CD4-positive, alpha-beta T cell treated with Interleukin-2 at 100 ng/mL for 4 hours (primary cell): ENCODE results near the gene LIMS1.
A peak's percentile ranks its signal among the peaks of the same experiment; 100 is the strongest.
"Not testable (repeated sequence)": the region's sequence is repeated elsewhere in the genome, so short reads cannot be mapped to it uniquely, and the experiment has no call there.

Source experiments
- DNase-seq: peaks from one replicate; pipeline ENCODE4 v3.0.0-alpha.2; 2020; ENCODE audit warnings: low spot score

Gene LIMS1

DNA sequence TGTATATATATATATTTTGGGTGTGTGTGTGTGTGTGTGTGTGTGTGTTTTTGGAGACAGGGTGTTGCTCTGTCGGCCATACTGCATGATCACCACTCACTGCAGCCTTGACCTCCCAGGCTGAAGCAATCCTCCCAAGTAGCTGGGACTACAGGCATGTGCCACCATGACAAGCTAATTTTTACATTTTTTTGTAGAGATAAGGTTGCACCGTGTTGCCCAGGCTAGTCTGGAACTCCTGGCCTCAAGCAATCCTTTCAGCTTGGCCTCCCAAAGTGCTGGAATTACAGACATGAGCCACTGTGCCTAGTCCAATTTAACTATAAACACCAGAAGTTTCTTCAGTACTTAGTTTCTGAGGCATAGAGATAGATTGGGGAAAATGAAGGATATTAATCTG lies 18.3 kb downstream of the LIMS1 start:
- no peak for DNase-seq

DNA sequence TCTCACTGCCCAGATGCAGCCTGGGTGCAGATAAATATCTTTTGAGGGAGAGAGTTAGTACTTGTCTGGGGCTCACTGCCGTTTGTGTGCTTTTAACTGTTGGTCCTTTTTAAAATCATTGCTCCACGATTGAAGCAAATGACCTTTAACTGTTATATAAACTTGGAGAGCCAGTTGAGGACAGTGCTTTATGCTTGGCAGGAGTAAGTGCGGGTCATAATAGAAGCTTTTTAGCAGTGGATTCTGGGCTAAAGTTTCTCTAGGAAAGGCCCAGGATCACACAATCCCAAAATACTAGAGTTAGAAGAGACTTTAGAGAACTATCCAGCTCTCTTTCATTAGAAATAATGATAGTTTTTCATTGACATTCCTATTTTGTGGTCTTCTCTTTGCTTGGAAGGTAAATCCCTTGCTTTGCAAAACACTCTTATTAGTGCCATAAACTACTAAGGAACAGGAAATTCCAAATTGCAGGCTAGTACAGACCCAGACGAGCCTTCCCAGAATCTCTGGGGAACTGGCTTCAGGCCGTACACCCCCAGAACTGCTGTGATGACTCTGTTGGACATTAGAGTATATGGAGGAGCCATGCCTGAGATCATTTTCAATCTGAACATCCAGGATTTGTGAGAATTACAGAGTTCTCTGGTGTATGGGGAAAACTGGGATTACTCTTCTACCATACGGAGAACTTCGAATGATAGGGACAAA lies 19.1 kb downstream of the LIMS1 start:
- no peak for DNase-seq

DNA sequence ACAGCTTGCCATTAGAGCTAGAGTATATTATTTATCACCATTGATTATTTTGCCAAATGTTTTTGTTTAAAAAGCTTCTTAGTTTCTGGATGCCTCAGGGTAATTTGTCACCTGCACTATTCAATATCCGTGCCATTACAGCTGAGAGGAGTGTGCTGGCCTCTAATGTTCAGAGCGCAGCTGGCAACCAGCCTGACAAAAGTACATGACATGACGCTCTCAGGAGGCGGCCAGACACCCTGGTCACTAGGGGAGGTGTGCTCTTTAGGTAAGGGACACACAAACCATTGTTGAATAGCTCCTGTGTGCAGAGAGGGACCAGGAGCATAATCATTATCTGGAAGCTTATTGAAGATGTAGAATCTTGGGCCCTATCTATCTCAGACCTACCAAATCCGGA lies 20.3 kb downstream of the LIMS1 start:
- no peak for DNase-seq

DNA sequence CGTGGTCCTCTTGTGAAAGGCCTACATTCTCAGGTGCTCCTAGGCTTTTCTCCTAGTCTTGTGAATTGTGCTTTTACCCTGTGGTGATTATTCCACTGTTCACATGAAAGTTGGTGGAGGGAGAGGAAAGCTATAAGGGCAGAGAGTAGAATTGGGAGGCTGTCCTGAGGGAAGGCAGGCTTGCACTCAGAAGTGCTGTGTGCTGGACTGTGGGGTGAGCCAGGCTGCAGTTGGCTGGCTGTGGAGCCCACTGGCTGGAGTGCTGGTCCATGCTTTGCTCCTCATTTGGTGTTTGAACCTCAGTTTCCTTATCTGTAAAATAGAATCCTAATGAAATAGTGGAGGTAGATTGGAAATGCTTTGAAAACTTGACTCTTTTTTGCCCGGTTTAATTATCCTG lies 21.3 kb downstream of the LIMS1 start:
- DNase-seq = no peak

DNA sequence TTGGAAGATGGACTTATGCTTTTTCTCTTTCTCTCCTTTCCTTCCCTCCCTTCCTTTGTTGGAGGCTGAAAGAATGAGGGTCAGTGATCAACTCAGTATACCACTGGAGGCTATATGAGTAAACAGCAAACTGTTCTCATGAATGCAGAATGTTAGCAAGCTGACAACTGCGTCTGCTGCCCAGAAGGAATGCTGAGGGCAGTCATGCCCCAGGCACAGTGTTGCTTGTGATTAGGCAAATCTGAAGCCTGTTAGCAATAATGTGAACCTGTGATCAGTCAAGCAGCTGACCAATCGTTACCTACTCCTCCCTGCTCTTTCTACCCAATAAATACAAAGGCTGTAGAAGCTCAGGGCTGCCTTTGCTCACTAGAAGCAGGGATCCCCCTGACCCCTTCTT lies 22.3 kb downstream of the LIMS1 start:
- DNase-seq = not testable (repeated sequence)

DNA sequence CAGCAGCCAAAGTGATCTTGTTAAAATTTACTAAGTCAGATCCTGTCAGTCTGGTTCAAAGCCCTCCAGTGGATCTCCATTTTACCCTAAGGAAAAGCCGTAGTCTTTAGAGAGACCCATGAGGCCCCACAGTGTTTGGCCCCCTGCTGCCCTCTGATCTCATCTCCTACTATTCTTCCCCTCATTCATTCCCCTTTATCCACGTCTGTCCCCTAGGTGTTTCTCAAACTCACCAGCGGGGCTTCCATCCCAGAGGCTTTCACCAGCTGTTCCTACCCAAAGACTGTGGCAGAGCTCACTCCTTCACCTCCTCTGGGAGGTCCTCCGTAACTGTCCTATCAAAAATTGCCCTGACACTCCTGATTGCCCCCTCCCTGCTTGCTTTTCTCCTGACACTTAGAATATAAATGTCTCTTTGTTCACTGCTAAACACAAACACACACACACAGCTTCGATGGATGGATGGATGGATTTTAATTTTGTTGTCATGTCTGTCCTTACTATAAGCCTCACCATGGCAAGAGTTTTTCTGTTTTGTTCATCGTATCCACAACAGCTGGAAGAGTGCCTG lies 26.1 kb downstream of the LIMS1 start:
- DNase-seq = no peak

DNA sequence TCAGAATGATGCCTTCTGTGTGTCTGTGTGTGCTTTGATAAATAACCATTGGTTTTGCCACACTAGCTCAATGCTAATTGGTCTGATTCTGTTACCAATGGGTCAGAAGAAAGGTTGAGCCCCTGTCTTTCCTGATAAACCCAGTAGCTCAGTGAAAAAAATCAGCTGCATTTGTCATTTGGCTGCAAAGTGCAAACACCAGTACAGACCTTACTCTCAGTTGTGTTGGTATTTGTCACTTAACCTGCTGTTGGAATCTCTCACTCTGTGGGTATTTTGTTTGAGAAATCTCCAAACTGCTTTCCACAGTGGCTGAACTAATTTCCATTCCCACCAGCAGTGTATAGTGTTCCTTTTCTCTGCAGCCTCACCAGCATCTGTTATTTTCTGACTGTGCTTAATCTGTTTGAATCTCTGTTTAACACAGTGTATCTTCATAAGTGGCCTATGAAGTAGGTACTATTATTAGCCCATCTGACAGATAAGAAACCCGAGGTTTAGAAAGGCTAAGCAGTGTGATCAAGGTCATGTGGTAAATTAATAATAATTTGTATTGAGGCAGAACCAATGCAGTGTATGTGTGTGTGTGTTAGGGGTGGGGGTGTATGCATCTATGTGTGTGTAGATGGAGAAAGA lies 26.7 kb downstream of the LIMS1 start:
- no peak for DNase-seq

DNA sequence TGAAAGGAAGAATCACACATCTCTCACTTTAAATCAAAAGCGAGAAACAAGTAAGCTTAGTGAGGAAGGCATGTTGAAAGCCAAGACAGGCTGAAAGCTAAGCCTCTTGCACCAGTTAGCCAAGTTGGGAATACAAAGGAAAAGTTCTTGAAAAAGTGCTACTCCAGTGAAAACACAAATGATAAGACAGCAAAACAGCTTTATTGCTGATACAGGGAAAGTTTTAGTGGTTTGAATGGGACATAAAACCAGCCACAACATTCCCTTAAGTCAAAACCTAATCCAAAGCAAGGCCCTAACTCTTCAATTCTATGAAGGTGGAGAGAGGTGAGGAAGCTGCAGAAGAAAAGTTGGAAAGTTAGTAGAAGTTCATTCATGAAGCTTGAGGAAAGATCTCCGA lies 28.0 kb downstream of the LIMS1 start:
- no peak for DNase-seq

DNA sequence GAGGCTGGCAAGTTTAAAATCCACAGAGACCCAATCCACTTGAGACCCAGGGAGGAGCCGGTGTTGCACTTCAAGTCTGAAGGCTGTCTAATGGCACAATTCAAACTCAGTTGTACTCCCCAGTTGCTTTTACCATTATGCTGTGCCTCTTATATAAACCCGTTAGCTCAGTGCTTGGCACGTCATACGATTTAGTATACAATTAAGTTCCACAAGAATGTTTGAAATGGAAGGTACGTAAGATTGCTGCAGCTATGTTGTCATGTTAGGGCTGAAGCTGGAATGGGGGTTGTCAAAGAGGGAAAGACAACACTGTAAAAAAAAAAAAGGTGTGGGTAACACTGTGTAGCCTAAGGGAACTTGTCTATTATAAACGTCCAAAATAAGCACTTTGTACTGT lies 30.2 kb downstream of the LIMS1 start:
- DNase-seq = no peak

DNA sequence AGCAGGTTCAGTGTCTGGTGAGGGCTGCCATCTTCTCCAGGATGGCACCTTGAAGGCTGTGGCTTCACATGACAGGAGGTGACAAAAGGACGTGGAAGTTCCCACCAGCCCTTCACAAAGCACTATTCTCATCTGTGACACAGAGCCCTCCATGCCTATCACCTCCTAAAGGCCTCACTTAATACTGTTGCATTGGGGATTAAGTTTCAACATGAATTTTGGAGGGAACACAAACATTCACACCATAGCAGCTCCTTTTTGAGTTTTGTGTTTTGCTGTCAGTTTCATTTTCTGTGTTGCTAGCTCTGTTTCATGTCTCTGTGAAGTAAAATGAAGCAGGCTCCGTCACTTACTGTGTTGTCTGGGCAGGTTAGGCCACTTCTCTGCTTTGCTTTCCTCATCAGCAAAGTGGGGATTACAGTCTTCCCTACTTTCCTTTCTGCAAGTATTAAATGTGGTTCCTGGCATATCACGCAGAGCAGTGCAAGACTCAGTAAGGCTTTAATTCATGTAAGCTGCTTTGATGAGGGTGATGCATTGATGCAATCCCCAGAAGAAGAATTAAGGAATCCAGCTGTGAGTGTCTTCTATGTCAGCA lies 31.6 kb downstream of the LIMS1 start:
- peak; percentile 12 for DNase-seq

DNA sequence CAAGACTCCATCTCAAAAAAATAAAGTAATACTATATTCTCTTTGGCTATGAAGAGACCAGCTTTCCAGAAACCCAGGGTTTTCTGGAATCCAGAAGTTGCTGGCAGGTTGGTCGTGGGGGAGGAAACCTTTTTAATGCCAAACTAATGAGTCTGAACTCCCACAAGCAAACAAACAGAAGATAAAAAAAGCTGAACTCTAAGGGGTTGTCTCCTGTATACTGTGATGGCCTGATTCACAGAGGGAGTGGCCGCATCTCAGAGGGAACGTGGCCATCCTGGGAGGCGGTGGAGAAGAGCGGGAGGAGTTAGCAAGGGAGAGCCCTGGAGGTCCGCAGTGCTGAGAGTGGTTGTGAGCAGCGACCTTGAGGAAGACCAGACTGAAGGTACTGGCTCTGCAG lies 36.1 kb downstream of the LIMS1 start:
- DNase-seq = no peak

DNA sequence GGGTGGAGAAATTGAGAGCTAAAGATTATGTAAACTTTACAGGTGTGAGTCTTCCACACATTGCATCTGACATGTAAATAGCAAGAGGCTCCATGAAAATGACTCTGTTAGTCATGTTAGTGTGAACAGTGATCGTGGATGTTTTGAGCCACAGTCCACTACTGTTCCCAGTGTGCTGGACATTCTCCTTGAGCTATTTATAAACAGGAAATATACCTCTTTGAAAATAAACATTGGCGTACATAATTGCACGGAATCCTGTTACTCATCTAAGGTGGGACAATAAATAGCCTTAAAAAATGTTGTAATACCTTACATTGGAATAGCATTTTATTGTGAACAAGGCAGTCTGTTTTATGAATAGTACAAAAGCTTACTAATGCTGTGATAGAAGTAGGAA lies 37.0 kb downstream of the LIMS1 start:
- no peak for DNase-seq

DNA sequence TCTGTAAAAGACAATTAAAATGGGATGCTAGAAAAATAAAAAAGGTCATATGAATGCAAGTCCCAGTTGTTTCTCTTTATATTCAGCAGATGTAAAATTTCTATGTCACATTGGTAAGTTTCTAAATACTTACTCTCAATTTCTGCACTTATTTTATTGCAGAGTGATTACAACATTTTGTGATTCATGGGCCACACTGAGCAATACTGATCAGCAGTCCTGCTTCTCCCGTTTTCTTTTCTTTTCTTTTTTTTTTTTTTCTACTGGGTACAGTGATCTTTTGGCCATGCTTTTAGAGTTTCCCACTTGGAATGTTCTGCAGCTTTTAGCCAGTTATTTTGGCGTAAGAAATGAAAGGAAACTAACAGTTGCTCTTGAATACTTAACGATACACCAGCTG lies 38.8 kb downstream of the LIMS1 start:
- DNase-seq = no peak

DNA sequence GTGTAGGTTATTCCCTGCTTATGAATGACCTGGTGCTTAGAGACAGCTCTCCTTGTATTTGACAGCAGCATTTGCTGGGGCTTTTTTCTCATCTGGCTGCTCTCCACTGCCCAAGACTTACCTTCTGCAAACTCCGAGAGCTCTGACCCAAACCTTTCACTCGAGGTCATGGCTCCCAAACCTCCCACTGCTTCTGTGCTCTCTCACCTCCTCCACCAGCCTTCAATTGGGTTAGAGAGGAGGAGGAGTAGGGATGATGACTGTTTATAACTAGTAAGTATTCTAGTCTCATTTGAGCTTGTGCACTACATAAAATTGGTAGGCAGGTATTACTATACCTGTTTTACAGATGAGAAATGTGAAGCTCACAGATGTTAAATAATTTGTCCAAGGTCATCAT lies 40.1 kb downstream of the LIMS1 start:
- no peak for DNase-seq

DNA sequence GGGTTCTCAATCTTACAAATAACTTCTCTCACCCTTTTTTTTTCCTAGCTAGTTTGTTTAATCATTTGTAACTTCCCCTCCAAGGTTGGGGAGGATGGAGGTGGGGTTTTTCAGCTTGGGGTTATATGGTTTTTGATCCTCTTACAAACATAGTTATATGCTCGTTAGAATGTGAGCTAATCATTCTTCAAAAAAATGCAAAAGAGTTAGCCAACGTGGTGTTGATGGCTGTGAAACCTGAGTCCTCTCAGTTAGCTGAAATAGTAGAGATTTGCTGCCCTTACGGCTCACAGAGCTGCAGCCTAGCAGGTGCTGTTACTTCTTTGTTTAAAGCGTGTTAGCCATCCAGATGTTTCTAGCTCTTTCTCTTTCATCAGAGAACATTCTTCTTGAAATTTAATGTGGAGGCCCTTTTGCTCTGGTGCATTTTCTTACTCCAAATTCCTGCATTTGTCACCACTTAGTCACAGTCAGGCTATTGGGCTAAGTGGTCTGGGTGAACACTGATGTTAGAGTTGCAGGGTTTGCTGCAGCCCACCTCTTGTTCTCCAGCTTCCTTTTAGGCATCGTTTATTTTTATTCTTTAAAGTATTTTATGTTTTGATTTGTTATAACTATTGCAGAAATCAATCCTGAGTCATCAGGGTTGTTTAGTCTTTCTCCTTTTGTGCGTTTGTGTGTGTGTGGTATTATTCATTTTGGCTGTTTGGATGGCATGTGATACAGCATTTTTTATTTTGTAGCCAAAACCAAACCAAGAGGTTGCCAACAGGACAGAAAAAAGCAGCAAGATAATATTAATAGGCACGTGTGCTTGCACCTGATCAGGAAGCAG lies 41.1 kb downstream of the LIMS1 start:
- DNase-seq = no peak

DNA sequence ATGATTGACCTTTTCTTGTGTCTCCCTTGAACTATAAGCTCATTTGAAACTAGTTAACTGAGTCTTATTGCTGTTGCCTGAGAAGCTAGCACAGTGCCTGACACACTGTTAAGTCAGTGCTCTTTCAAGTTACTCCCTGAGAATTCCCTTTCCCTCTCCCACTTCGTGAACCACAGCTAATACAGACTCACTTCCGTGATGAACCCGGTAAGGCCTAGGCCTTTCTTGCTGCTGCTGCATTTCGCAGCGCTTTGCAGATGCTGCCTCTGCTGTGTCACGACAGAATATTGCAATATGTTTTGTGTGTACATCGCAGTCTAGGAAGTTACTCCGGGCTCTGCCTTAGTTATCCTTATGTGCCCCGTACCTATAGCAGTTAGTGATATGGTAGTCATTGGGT lies 42.8 kb downstream of the LIMS1 start:
- no peak for DNase-seq

DNA sequence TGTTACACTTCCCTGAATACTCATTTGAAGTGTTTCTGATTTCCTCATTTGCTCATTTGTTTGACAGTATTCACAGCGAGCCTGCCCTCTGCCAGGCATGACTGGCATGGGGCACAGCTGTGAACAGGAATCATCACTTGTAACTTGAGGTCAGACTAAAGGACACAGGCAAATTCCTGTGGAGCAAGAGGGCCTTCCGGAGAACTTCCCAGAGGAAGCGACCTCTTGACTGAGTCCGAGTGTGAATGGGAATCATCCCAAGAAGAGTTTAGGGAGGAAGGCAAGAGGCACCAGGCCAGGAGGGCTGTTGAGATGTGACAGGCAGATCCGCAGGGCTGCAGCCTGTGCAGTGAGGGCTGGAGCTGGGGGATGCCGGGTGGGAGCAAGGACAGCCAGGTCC lies 45.4 kb downstream of the LIMS1 start:
- no peak for DNase-seq

DNA sequence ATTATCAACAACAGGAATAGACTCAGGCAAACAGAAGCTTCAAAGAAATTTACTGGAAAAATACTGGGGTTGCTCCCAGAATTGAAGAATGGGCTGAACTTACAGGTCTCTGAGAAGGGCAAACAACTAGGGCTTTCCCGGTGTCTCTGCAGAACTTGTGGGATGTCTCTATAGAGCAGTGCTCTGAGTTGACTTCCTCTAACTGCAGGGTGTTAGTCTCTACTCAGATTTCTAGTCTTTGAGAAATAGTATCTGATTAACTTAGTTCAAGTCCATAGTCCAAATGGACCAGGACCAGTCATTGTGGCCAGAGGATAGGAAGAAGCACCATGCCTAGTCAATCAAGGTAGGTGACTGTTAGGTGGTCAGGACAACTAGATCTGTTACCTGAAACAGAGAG lies 45.8 kb downstream of the LIMS1 start:
- no peak for DNase-seq

DNA sequence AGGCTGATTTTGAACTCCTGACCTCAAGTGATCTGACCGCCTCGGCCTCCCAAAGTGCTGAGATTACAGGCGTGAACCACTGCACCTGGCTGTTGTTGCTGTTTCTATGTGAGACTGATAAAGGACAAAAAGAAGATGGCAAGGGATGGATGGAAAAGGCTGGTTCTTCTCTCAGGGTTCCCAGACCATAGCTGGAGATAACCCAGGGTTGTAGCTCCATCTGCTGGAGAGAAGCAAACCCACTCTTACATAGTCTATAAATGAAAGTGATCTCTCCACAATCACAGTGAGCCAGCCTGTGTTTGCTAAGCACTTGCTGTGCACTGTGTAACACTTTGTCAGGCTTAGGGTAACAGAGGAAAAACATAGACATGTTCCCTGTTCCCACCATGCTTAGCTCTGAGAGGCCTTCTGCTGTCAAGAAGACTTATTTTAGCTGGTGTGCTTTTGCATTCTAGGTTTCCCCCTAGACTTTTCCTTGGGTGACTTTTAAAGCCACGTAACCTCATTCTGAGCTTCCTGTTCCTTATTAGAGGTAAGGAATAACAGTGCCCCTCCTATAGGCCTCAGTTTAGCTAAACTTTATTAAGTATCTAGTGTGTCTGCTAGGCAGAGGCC lies 49.7 kb downstream of the LIMS1 start:
- DNase-seq = peak; percentile 72

DNA sequence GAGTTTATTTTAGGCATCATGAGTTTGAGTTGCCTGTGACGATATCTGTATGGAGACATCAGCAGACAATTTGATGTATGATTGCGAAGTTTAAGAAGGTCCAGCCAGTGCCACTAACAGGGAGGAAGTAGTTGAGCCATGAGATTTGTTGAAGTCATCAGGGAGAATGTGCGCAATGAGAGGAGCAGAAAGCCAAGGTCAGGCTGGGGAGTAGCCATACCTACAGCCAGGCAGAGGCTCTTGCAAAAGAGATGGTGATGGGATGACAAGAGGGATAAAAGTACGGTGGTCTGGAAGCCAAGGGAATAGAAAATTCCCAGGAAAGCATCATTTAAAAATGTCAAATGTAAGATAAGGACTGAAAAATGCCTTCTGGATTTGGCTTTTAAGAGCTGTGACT lies 51.2 kb downstream of the LIMS1 start:
- no peak for DNase-seq

DNA sequence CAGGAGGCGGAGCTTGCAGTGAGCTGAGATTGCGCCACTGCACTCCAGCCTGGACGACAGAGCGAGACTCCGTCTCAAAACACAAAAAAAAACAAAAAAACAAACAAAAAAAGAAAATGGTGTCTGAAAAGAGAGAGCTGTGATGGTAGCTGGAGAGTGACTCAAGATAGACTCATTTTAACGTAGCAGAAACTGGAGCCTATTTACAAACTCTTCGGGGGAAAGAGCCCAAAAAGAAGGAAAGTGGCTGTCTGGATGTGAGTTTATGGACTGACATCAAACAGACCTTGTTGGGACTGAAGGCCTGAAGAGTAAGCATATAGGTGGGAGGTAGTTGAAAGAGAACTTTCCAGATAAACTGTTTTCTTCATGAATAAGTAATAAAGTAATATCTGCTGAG lies 51.8 kb downstream of the LIMS1 start:
- no peak for DNase-seq

DNA sequence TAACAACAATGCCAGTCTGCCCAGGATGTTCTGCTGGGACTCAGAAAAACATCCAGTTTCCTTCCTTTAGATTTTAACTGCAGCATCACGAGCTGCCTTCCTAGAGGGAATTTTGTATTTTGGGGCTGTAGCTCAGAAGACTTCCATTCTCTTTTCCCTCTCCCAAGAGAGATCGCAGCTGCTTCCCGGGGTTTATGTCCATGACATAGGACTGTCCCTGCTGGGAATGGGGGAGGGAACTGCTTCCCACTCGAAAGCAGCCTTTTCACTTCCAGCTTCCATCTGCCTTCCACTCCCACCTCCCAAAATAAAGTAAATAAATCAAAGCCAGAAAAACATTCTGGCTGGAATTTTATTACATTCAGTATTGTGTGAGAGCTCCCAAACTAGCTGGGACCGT lies 52.4 kb downstream of the LIMS1 start:
- DNase-seq = no peak
